ENCODE data around the gene CCDC70.

The CCDC70 gene

GRCh38 chr13:51887468-51887867 is 25.7 kb downstream of the CCDC70 start (continued):
- TF ChIP-seq ZNF335 (tag by site-specific recombination; conservative IDR thresholded peaks at IDR 0.05) (no peak), ZNF169 (tag by site-specific recombination; IDR thresholded peaks at IDR 0.05) (no peak), BCL6B (tag by site-specific recombination; IDR thresholded peaks at IDR 0.05) (no peak)
- TF ChIP-seq, protein P1, sequence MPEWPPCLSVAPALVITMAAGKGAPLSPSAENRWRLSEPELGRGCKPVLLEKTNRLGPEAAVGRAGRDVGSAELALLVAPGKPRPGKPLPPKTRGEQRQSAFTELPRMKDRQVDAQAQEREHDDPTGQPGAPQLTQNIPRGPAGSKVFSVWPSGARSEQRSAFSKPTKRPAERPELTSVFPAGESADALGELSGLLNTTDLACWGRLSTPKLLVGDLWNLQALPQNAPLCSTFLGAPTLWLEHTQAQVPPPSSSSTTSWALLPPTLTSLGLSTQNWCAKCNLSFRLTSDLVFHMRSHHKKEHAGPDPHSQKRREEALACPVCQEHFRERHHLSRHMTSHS (tag by site-specific recombination; IDR thresholded peaks at IDR 0.05) = no peak

- Histone ChIP-seq H3K36me3 (ENCODE audit: control insufficient read depth in 2 of 2, insufficient read depth in 1 of 2, low read length in 2 of 2) (no peaks in the 10 kb centered on the region), H3K9me3 (ENCODE audit: control insufficient read depth, insufficient read depth, low read depth, low read length) (no peaks in the 10 kb centered on the region), H3K4me3 (ENCODE audit: low read depth, low read length) (no peak overlapping the region), H3K27ac (ENCODE audit: extremely low read depth, low read depth, low read length) (no peak overlapping the region), H3K4me1 (ENCODE audit: control insufficient read depth, insufficient read depth, low read length) (no peaks in the 10 kb centered on the region)
- TF ChIP-seq ZNF670 (tag by site-specific recombination; IDR thresholded peaks at IDR 0.05; ENCODE audit: low read depth) (no peak), ZIC2 (tag by site-specific recombination; IDR thresholded peaks at IDR 0.05) (peak; percentile 34; the same call in 1 of the 2 replicates)
- CTCF ChIA-PET = interaction anchor here (1.0 to 1.2 kb wide), 2 partner anchors 11 to 235 kb away, joined by 3 to 6 read pairs; no protein-coding TSS in a partner anchor
- POLR2A ChIA-PET = interaction anchor here (0.6 kb wide), 1 partner anchor 594 kb away, joined by 3 read pairs; no protein-coding TSS in a partner anchor
Measured at GRCh38 chr13:51892657-51893056, 30.9 kb downstream of the CCDC70 start.

DNA sequence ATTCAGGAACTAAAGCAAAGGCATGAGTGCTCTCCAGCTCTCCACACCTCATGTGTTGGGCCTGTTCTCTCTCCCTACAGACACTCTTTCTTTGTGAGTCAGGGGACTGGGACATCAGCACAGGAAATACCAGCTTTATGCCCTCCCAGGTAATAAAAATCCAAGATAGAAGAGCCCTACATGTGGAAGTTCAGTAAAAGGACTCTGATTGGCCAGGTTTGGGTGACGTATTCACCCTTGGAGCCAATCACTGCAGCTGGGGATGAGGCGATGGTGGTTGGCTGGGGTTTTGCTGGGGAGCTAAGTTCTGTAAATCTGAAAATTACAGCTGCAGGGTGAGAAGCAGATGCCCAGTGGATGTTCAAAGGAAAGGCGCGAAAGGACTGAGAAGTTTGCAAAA is 32.5 kb downstream of the CCDC70 start:
- Histone ChIP-seq H3K36me3 (ENCODE audit: control insufficient read depth in 2 of 2, insufficient read depth in 1 of 2, low read length in 2 of 2) (no peaks in the 10 kb centered on the region), H3K9me3 (ENCODE audit: control insufficient read depth, insufficient read depth, low read depth, low read length) (no peaks in the 10 kb centered on the region), H3K4me3 (ENCODE audit: low read depth, low read length) (no peak overlapping the region), H3K27ac (ENCODE audit: extremely low read depth, low read depth, low read length) (no peak overlapping the region), H3K4me1 (ENCODE audit: control insufficient read depth, insufficient read depth, low read length) (no peaks in the 10 kb centered on the region)
- TF ChIP-seq ZNF169 (tag by site-specific recombination; IDR thresholded peaks at IDR 0.05) = no peak
- no peak for TF ChIP-seq ZNF138 (tag by site-specific recombination; IDR thresholded peaks at IDR 0.05; ENCODE audit: borderline replicate concordance)
- TF ChIP-seq, protein P2, sequence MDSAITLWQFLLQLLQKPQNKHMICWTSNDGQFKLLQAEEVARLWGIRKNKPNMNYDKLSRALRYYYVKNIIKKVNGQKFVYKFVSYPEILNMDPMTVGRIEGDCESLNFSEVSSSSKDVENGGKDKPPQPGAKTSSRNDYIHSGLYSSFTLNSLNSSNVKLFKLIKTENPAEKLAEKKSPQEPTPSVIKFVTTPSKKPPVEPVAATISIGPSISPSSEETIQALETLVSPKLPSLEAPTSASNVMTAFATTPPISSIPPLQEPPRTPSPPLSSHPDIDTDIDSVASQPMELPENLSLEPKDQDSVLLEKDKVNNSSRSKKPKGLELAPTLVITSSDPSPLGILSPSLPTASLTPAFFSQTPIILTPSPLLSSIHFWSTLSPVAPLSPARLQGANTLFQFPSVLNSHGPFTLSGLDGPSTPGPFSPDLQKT (IDR thresholded peaks at IDR 0.05; ENCODE audit: borderline replicate concordance, low read depth, low read length) = no peak
- TF ChIP-seq ZNF19 (tag by site-specific recombination; IDR thresholded peaks at IDR 0.05; ENCODE audit: low read depth) = no peak
- no peak for TF ChIP-seq SP3 (tag by site-specific recombination; IDR thresholded peaks at IDR 0.05)
- TF ChIP-seq ZFP3 (tag by site-specific recombination; IDR thresholded peaks at IDR 0.05; ENCODE audit: low read depth) = no peak
- no peak for TF ChIP-seq KLF9 (tag by site-specific recombination; IDR thresholded peaks at IDR 0.05; ENCODE audit: low read depth)
- TF ChIP-seq KLF8 (tag by site-specific recombination; IDR thresholded peaks at IDR 0.05) = no peak
- no peak for TF ChIP-seq ZNF175 (tag by site-specific recombination; IDR thresholded peaks at IDR 0.05)
- TF ChIP-seq ZNF701 (tag by site-specific recombination; IDR thresholded peaks at IDR 0.05) = no peak
- TF ChIP-seq HOXC10 (CRISPR knock-in tag; IDR thresholded peaks at IDR 0.05) = no peak
- TF ChIP-seq ZNF664 (tag by site-specific recombination; IDR thresholded peaks at IDR 0.05) = no peak
- TF ChIP-seq ZNF274 (IDR thresholded peaks at IDR 0.05; ENCODE audit: low read length) = no peak
- TF ChIP-seq ZNF274 (tag by site-specific recombination; IDR thresholded peaks at IDR 0.05; ENCODE audit: borderline replicate concordance) = no peak
- TF ChIP-seq ZNF449 (tag by site-specific recombination; IDR thresholded peaks at IDR 0.05) = no peak
- TF ChIP-seq ZNF560 (tag by site-specific recombination; IDR thresholded peaks at IDR 0.05; ENCODE audit: borderline replicate concordance) = no peak
- ChIA-PET CTCF (interaction anchor here (0.6 to 3.6 kb wide), 4 partner anchors 7 to 526 kb away, joined by 3 to 26 read pairs (median 3); partner anchors contain the start of gene NEK5), POLR2A (no interaction called here)

All from HEK293 (cell line).